HG02678 (cell line): ENCODE data around the gene PLGRKT.
"Not testable (repeated sequence)": the region's sequence is repeated elsewhere in the genome, so short reads cannot be mapped to it uniquely, and the experiment has no call there.

Experiments used
- ATAC-seq: cut with Tn5 transposase; IDR thresholded peaks from one replicate; pipeline ENCODE4 v1.9.1; 2021; ENCODE audit warnings: mild to moderate bottlenecking, moderate library complexity; ENCODE audit not compliant: unreplicated experiment

PLGRKT gene

GRCh38 chr9:5453004-5453403 lies 15.3 kb upstream of the PLGRKT start:
- ATAC-seq: no peak

- ATAC-seq: no peak
These were observed 14.5 kb upstream of the PLGRKT start for GRCh38 chr9:5452286-5452609.

GRCh38 chr9:5450359-5451091 lies 12.8 kb upstream of the PLGRKT start, which contains the start of gene CD274:
Gene CD274 (plus strand): TSS chr9:5450542. CDS start chr9:5456114, 5,572 bp downstream.
- peak; percentile 73 for ATAC-seq

- ATAC-seq: no peak
These were observed 12.0 kb upstream of the PLGRKT start for GRCh38 chr9:5449521-5450358.

GRCh38 chr9:5448461-5449435 lies 11.0 kb upstream of the PLGRKT start:
- ATAC-seq: no peak

GRCh38 chr9:5448016-5448415 lies 10.3 kb upstream of the PLGRKT start:
- ATAC-seq: no peak

- ATAC-seq: no peak
These were observed 9.6 kb upstream of the PLGRKT start for GRCh38 chr9:5447337-5447736.

GRCh38 chr9:5446451-5447236 lies 8.9 kb upstream of the PLGRKT start:
- no peak for ATAC-seq

- no peak for ATAC-seq
These were observed 8.2 kb upstream of the PLGRKT start for GRCh38 chr9:5445886-5446285.

- ATAC-seq: not testable (repeated sequence)
These were observed 7.4 kb upstream of the PLGRKT start for GRCh38 chr9:5445096-5445495.

- ATAC-seq: no peak
These were observed 6.1 kb upstream of the PLGRKT start for GRCh38 chr9:5443850-5444249.

- no peak for ATAC-seq
These were observed 4.8 kb upstream of the PLGRKT start for GRCh38 chr9:5442400-5443011.

- ATAC-seq: no peak
These were observed 3.3 kb upstream of the PLGRKT start for GRCh38 chr9:5441043-5441442.

- no peak for ATAC-seq
These were observed 2.7 kb upstream of the PLGRKT start for GRCh38 chr9:5440426-5440825.

- peak; percentile 54 for ATAC-seq
These were observed 807 bp upstream of the PLGRKT start for GRCh38 chr9:5438301-5439162.

- no peak for ATAC-seq
These were observed 1.3 kb downstream of the PLGRKT start for GRCh38 chr9:5436441-5436840.

- ATAC-seq: no peak
These were observed 1.8 kb downstream of the PLGRKT start for GRCh38 chr9:5435912-5436311.

GRCh38 chr9:5433841-5434810 lies 3.6 kb downstream of the PLGRKT start:
- ATAC-seq: not testable (repeated sequence)
